Loucy (cell line): ENCODE results near the gene LHFPL6.

Experiments
- H2AFZ ChIP-seq: fragments of 200-600 bp; sonication (generic); 2 replicates; pipeline ENCODE4 v1.6.0; 2016; ENCODE audit warnings: antibody characterized with exemption, mild to moderate bottlenecking, low read length, moderate library complexity
- H3F3A ChIP-seq: fragments of 200-600 bp; 2 replicates; pipeline ENCODE4 v1.6.0; 2016; ENCODE audit warnings: antibody characterized with exemption, low read depth, mild to moderate bottlenecking
- H3K27me3 ChIP-seq: fragments of 200-600 bp; sonication (generic); 2 replicates; pipeline ENCODE4 v1.6.1; 2014; ENCODE audit warnings: low read length, mild to moderate bottlenecking; ENCODE audit not compliant: insufficient read depth, poor library complexity, severe bottlenecking
- H3K36me3 ChIP-seq: fragments of 200-600 bp; sonication (generic); 2 replicates; pipeline ENCODE4 v1.6.1; 2016; ENCODE audit warnings: low read length; ENCODE audit not compliant: insufficient read depth
- H3K4me1 ChIP-seq: fragments of 200-600 bp; sonication (generic); 2 replicates; pipeline ENCODE4 v1.5.1; 2014; ENCODE audit warnings: low read length, mild to moderate bottlenecking; ENCODE audit not compliant: insufficient read depth, poor library complexity, severe bottlenecking
- H3K4me2 ChIP-seq: fragments of 200-600 bp; sonication (generic); 2 replicates; pipeline ENCODE4 v1.6.0; 2014; ENCODE audit warnings: antibody characterized with exemption, low read length, low read depth, mild to moderate bottlenecking; ENCODE audit not compliant: poor library complexity, severe bottlenecking
- H3K4me3 ChIP-seq: fragments of 200-600 bp; sonication (generic); 2 replicates; pipeline ENCODE4 v1.5.1; 2014; ENCODE audit warnings: low read length, mild to moderate bottlenecking, mixed read lengths; ENCODE audit not compliant: poor library complexity, severe bottlenecking
- H3K79me2 ChIP-seq: fragments of 200-600 bp; sonication (generic); 2 replicates; pipeline ENCODE4 v1.6.1; 2014; ENCODE audit warnings: low read length; ENCODE audit not compliant: insufficient read depth
- H3K9ac ChIP-seq: fragments of 200-600 bp; sonication (generic); 2 replicates; pipeline ENCODE4 v1.6.0; 2014; ENCODE audit warnings: mild to moderate bottlenecking, low read depth, low read length, moderate library complexity; ENCODE audit not compliant: poor library complexity, severe bottlenecking
- H3K9me2 ChIP-seq: fragments of 200-600 bp; sonication (generic); replicated peaks from 2 replicates; pipeline ENCODE4 v1.6.1; 2016; ENCODE audit warnings: low read depth, low read length, mixed read lengths
- H3K9me3 ChIP-seq: fragments of 200-600 bp; sonication (generic); 2 replicates; pipeline ENCODE4 v1.6.1; 2014; ENCODE audit warnings: mild to moderate bottlenecking, antibody characterized with exemption, low read length, low read depth; ENCODE audit not compliant: insufficient read depth
- H4K20me1 ChIP-seq: fragments of 200-600 bp; sonication (generic); 2 replicates; pipeline ENCODE4 v1.6.0; 2014; ENCODE audit warnings: antibody characterized with exemption, low read length, mild to moderate bottlenecking; ENCODE audit not compliant: insufficient read depth, poor library complexity, severe bottlenecking
- EZH2phosphoT487 ChIP-seq: fragments of 200-600 bp; IDR thresholded peaks from 2 replicates; pipeline ENCODE4 v1.6.1; 2018; ENCODE audit warnings: antibody characterized with exemption, mild to moderate bottlenecking, moderate library complexity, borderline replicate concordance
- TF ChIP-seq, protein P1 (sequence below): fragments of 200-600 bp; sonication (generic); conservative IDR thresholded peaks from 2 replicates; pipeline ENCODE4 v1.5.1; 2014; ENCODE audit warnings: mild to moderate bottlenecking, antibody characterized with exemption, low read length

Gene LHFPL6

DNA sequence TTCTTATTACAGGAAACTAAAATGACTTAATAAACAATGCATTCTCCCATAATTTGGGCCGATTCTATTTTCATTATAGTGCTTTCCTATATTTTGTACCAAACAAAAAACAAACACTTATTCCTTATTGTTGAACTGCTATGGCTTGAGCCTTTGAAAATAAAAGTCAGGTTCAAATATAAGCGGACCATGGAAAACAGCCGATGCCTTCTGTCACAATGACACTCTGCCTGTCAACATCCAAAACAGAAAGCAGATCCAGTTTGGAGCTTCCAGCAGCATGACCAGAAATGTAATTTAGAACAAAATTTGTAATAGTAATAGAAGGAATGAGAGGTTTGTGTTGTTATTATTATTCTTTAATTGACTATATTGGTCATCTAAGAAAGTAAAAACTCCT, 194.5 kb downstream of the LHFPL6 start:
- Histone ChIP-seq H3K4me1 (no peaks in the 10 kb centered on the region), H3K4me2 (no peak overlapping the region), H3K27me3 (no peaks in the 10 kb centered on the region), H2AFZ (no peak overlapping the region), H3K36me3 (no peaks in the 10 kb centered on the region), H3K4me3 (no peak overlapping the region), H3K9ac (no peak overlapping the region), H3F3A (no peaks in the 10 kb centered on the region), H3K79me2 (no peaks in the 10 kb centered on the region), H3K9me3 (no peaks in the 10 kb centered on the region), H4K20me1 (no peaks in the 10 kb centered on the region), H3K9me2 (no peaks in the 10 kb centered on the region)
- TF ChIP-seq EZH2phosphoT487 = no peak
- TF ChIP-seq, protein P1, sequence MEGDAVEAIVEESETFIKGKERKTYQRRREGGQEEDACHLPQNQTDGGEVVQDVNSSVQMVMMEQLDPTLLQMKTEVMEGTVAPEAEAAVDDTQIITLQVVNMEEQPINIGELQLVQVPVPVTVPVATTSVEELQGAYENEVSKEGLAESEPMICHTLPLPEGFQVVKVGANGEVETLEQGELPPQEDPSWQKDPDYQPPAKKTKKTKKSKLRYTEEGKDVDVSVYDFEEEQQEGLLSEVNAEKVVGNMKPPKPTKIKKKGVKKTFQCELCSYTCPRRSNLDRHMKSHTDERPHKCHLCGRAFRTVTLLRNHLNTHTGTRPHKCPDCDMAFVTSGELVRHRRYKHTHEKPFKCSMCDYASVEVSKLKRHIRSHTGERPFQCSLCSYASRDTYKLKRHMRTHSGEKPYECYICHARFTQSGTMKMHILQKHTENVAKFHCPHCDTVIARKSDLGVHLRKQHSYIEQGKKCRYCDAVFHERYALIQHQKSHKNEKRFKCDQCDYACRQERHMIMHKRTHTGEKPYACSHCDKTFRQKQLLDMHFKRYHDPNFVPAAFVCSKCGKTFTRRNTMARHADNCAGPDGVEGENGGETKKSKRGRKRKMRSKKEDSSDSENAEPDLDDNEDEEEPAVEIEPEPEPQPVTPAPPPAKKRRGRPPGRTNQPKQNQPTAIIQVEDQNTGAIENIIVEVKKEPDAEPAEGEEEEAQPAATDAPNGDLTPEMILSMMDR = no peak

DNA sequence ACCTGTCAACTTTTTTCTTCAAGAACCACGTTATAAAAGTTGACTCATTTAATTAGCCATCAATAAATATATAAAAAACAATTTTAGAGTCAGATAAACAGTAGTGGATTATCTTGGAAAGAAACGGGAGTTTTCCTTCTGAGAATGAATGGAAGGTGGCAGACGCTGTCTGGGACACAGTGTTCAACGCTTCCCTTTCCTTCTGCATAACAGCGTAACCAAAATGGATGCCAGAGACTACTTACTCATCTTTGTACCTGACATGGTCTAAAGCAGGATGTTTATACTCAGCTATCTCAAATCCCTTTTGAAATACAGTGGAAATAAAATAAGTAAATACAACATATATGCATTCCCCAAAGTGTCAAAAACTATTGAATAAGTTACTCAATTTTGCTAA, 195.2 kb downstream of the LHFPL6 start:
- Histone ChIP-seq H3K4me1 (no peaks in the 10 kb centered on the region), H3K36me3 (no peaks in the 10 kb centered on the region)

DNA sequence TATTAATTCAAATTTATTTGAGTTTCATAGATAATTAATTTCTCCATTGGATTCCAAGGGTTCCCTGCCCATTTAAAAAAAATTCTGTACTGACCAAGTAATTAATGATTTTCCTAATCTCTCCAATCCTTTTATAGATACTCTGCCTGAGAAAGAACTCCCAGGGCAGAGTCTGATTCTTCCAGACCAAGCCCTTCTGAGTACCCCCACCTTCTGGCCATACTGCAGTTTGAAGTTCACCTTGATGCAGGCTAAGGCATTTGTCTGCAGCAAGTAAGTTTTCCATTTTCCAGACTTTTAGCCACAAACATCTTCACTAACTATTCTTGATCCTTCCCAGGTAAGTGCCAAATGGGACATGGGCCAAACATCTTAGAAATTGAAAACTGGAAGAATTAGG, 195.9 kb downstream of the LHFPL6 start:
- H3K4me1 ChIP-seq = no peaks in the 10 kb centered on the region
- no peak overlapping the region for H2AFZ ChIP-seq
- H4K20me1 ChIP-seq = no peaks in the 10 kb centered on the region
- no peaks in the 10 kb centered on the region for H3K9me3 ChIP-seq
- no peak overlapping the region for H3K4me3 ChIP-seq
- H3K9ac ChIP-seq = no peak overlapping the region
- H3K9me2 ChIP-seq = no peaks in the 10 kb centered on the region
- no peaks in the 10 kb centered on the region for H3K79me2 ChIP-seq
- no peaks in the 10 kb centered on the region for H3F3A ChIP-seq
- H3K36me3 ChIP-seq = no peaks in the 10 kb centered on the region
- no peak overlapping the region for H3K4me2 ChIP-seq
- H3K27me3 ChIP-seq = no peaks in the 10 kb centered on the region
- TF ChIP-seq, protein P1 = no peak
- TF ChIP-seq EZH2phosphoT487 = no peak

More for the DNA sequence above, 195.2 kb downstream of the LHFPL6 start:
- TF ChIP-seq EZH2phosphoT487 = no peak
- TF ChIP-seq, protein P1 = no peak
- H3K79me2 ChIP-seq = no peaks in the 10 kb centered on the region
- H3K9ac ChIP-seq = no peak overlapping the region
- no peak overlapping the region for H3K4me3 ChIP-seq
- H3K9me2 ChIP-seq = no peaks in the 10 kb centered on the region
- H2AFZ ChIP-seq = no peak overlapping the region
- no peaks in the 10 kb centered on the region for H4K20me1 ChIP-seq
- no peak overlapping the region for H3K4me2 ChIP-seq
- H3K27me3 ChIP-seq = no peaks in the 10 kb centered on the region
- H3K9me3 ChIP-seq = no peaks in the 10 kb centered on the region
- no peaks in the 10 kb centered on the region for H3F3A ChIP-seq
